Measurements from ENCODE around the gene LRRC9.

LRRC9 gene

DNA sequence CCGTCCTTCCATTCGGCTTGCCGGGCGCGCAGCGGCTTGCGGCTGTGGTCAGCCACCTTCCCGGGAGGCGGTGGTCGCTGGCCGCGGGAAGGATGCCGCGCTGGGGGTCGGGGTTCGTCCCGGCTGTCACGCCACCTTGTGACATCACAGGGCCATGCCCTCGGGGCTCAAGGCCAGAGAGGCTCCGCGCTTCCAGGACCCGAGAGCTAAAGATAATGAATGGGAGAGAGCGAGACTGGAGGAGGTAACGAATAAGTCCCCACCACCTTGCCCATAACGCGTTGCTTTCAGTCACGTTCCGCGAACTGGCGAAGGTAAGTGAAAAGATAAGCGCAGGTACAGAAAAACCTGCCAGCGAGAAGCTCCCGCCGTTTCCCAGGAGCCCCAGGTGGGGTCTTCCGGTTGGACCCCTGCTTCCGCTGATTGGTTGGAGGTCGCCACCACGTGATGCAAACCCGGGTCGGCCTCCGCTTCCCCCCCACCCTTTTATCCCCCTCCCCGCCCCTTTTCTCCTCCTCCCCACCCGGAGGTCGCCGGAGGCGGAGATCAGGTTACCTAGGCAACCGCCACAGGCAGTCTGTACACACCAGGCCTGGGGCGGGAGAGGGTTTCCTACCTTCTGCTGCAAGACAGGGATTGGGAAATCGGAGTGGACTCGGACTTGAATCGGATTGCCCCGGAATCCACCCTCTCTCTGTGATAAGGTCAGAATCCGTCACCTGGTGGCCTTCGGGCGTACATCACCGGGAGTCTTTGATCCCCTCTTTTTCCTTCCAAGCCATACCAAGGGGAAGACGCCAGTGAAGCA is at the start of gene LRRC9:
Gene LRRC9 (plus strand): TSS at position 575 of the 808 bp plus-strand sequence.
- peak within 1 kb of the TSS; percentile 77 for H3K4me3 ChIP-seq (ENCODE audit: low read length)
- DNase-seq (ENCODE audit: low read depth): peak; percentile 28
- TF ChIP-seq, protein P1, sequence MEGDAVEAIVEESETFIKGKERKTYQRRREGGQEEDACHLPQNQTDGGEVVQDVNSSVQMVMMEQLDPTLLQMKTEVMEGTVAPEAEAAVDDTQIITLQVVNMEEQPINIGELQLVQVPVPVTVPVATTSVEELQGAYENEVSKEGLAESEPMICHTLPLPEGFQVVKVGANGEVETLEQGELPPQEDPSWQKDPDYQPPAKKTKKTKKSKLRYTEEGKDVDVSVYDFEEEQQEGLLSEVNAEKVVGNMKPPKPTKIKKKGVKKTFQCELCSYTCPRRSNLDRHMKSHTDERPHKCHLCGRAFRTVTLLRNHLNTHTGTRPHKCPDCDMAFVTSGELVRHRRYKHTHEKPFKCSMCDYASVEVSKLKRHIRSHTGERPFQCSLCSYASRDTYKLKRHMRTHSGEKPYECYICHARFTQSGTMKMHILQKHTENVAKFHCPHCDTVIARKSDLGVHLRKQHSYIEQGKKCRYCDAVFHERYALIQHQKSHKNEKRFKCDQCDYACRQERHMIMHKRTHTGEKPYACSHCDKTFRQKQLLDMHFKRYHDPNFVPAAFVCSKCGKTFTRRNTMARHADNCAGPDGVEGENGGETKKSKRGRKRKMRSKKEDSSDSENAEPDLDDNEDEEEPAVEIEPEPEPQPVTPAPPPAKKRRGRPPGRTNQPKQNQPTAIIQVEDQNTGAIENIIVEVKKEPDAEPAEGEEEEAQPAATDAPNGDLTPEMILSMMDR (conservative IDR thresholded peaks at IDR 0.05; ENCODE audit: low read depth, low read length): no peak

DNA sequence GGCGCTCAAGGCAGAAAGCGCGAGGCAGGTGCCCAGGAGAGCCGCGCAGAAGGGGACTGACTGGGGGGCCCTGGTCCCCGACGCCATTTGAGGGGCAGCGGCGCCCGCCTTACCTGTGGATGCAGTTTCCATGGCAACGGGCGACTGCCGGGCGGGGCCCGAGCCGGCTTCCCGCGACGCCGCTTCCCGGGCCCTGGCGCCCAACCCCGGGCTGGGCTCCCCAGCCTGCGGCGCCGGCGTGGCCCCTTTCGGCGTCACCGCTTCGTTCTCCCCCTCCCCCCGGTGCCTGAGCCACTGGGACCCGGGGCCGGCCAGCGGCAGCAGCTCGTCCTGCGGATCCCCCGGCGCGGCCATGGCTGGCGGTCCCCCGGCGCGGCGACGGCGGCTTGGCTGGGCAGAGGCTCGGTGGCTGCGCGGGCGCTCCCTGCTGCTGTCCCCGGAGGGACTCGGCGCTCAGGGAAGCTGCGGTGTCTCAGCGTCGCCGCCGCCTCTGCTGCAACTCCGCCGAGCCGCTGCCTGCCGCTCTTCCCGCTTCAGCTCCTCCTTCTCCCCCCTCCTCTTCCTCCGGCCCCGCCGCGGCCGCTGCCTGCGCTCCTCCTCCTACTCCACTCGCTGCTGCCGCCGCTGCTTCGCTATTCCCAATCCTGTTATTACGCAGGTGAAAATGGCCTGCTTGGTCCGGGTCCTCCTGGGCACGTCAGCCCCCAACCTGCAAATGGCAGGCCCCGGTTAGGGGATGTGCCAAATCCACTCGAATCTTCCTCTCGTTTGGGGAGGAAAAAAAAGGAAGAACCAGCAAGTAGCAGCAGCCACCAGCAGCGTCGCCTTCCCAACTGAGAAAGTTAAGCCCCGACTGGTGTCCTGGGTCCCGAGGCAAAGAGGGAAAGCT is 49.4 kb upstream of the LRRC9 start, which contains the start of gene RTN1:
Gene RTN1 (minus strand): TSS at position 500 of the 889 bp plus-strand sequence. CDS start 146 bp downstream, at position 354.
- peak within 1 kb of the TSS; percentile 66 for H3K4me3 ChIP-seq (ENCODE audit: low read length)
- peak; percentile 6 for DNase-seq (ENCODE audit: low read depth)
- TF ChIP-seq, protein P1 (conservative IDR thresholded peaks at IDR 0.05; ENCODE audit: low read depth, low read length): no peak

DNA sequence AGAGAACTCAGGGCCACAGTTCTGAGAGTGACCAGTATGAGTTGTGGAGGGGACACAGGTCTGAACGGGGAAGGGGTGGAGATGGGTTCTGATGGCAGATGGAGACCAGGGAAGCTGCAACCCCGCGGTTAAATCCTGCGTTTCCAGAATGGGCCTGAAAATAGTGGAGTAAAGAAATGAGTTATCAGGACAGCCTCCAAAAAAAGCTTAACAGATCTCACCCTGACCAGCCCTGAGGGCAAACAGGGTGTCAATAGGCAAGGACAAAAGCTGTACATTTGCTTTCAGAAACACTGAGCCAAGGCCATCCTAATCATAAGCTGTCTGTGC is 48.8 kb upstream of the LRRC9 start:
- TF ChIP-seq, protein P1 (conservative IDR thresholded peaks at IDR 0.05; ENCODE audit: low read depth, low read length): no peak
- H3K4me3 ChIP-seq (ENCODE audit: low read length): peak overlapping the region; percentile 66
- no peak for DNase-seq (ENCODE audit: low read depth)

DNA sequence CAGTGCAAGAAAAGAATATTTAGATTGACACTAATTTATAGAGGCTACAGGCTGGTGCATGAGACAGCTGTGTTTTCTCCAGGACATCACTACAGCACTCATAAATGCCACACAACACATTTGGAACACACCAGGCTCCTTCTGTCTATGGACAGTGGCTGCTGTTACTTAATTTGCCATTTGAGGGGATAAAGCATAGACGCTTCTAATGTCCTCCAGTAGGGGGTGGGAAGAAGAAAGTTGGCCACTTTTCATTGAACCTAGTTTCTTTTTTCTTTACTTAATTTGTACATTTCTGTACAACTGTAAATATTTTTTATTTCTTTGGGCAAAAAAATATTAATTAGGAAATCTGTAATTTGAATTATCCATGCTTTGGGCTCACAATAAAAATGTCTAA is 37.0 kb upstream of the LRRC9 start:
- H3K4me3 ChIP-seq (ENCODE audit: low read length): no peak overlapping the region
- TF ChIP-seq, protein P1 (conservative IDR thresholded peaks at IDR 0.05; ENCODE audit: low read depth, low read length): peak; percentile 63
- DNase-seq (ENCODE audit: low read depth): no peak

DNA sequence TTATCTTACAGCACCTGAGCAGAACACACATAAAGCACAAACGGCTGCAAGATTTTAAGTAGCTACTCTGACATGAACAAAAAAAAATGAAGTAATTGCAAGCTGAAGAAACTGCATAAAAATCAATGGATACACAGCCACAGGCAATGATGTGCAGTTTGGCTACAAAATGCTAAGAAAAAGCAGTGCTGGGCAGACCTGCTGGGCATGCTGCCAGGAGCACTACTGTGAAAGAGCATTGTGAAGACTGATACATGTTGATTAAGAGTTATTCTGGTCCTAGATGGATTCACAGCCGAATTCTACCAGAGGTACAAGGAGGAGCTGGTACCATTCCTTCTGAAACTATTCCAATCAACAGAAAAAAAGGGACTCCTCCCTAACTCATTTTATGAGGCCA is 29.3 kb upstream of the LRRC9 start:
- DNase-seq (ENCODE audit: low read depth): no peak
- no peak overlapping the region for H3K4me3 ChIP-seq (ENCODE audit: low read length)
- TF ChIP-seq, protein P1 (conservative IDR thresholded peaks at IDR 0.05; ENCODE audit: low read depth, low read length): no peak

DNA sequence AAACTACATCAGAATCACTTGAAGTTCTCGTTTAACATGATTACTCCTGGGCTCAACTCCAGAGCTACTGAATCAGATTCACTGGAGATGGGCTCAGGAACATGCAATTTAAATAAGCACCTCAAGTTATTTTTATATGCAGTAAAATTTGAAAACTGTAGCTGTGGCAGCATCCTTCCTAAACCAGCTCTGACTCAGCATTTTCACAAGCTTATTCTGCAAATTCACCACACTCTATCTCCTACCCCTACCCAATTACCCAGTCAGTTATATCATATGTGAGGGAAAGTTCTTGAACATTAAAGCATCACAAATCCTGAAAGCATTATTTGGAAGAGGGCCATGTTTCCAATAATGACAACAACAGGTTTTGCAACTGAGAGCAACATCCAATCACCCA is 24.2 kb upstream of the LRRC9 start:
- no peak for DNase-seq (ENCODE audit: low read depth)
- TF ChIP-seq, protein P1 (conservative IDR thresholded peaks at IDR 0.05; ENCODE audit: low read depth, low read length): no peak
- no peak overlapping the region for H3K4me3 ChIP-seq (ENCODE audit: low read length)

Data from retinal pigment epithelial cell (primary cell).